ENCODE measurements around the gene UAP1L1.

The UAP1L1 gene

DNA sequence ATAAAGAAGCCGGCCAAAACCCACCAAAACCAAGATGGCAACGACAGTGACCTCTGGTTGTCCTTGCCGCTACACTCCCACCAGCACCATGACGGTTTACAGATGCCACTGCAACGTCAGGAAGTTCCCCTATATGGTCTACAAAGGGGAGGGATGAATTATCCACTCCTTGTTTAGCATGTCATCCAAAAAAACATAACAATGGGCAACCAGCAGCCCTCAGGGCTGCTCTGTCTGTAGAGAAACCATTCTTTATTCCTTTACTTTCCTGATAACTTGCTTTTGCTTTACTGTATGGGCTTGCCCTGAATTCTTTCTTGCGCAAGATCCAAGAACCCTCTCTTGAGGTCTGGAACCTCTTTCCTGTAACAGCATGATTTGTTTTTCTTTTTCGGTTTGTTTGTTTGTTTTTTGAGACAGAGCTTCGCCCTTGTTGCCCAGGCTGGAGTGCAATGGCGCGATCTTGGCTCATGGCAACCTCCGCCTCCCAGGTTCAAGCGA lies 2.0 kb upstream of the UAP1L1 start:
- no peak for DNase-seq (ENCODE audit: low spot score)

DNA sequence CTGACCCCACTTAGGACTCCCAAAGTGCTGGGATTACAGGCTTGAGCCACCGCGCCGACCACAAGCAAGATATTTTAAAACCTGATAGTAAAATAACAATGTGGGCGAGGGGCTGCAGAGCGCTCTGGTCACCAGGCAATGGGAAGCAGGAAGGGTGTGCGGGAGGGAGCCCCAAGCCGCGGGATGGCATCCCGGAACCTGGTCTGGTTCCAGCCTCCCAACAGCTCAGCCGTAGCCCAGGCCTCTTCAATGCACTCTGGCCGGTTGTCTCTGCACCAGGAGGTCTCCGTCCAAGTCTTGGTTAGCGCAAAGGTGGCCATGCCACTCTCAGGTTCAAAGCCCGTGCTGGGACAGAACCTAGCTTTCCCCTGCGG lies 694 bp upstream of the UAP1L1 start:
- no peak for DNase-seq (ENCODE audit: low spot score)

GRCh38 chr9:137077758-137078693 lies 709 bp downstream of the UAP1L1 start:
- peak; percentile 43 for DNase-seq (ENCODE audit: low spot score)

DNA sequence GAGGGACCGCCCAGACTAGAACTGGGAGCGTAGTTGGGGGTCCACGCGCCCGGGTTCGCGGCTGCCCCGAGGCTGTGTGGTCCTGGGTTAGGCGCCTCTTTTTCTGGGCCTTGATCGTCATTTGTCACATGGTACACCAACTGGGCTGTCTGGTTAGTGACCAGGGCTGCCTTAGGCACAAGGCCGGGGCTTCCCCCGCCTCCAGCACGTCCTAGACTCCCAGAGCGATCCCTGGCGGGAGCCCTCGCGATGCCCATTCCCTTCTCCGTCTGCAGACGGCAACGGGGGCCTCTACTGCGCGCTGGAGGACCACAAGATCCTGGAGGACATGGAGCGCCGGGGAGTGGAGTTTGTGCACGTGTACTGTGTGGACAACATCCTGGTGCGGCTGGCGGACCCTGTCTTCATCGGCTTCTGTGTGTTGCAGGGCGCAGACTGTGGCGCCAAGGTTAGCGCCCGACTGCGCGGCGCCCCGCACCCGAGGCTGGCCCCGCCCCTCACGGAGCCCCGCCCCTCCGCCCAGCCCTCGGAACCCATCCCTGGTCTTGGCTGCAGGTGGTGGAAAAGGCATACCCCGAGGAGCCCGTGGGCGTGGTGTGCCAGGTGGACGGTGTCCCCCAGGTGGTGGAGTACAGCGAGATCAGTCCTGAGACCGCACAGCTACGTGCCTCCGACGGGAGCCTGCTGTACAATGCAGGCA lies 1.5 kb downstream of the UAP1L1 start:
- DNase-seq (ENCODE audit: low spot score): no peak

DNA sequence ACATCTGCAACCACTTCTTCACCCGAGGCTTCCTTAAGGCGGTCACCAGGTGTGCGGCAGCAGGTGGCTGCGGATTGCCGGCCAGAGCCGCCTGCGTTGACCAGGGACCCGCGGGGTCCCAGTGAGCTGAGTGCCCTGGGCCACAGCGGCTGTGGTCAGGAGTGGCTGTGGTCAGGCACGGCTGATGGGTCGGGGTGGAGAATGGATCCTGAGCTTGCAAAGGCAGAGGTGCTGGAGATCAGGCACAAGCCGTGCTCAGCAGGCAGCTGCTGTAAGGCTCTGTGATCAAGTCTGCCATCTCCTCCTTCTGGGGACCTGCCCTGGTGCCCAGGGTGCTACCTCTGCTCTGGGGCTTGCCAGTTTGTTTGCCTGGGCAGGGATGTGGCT lies 2.1 kb downstream of the UAP1L1 start:
- DNase-seq (ENCODE audit: low spot score): no peak

DNA sequence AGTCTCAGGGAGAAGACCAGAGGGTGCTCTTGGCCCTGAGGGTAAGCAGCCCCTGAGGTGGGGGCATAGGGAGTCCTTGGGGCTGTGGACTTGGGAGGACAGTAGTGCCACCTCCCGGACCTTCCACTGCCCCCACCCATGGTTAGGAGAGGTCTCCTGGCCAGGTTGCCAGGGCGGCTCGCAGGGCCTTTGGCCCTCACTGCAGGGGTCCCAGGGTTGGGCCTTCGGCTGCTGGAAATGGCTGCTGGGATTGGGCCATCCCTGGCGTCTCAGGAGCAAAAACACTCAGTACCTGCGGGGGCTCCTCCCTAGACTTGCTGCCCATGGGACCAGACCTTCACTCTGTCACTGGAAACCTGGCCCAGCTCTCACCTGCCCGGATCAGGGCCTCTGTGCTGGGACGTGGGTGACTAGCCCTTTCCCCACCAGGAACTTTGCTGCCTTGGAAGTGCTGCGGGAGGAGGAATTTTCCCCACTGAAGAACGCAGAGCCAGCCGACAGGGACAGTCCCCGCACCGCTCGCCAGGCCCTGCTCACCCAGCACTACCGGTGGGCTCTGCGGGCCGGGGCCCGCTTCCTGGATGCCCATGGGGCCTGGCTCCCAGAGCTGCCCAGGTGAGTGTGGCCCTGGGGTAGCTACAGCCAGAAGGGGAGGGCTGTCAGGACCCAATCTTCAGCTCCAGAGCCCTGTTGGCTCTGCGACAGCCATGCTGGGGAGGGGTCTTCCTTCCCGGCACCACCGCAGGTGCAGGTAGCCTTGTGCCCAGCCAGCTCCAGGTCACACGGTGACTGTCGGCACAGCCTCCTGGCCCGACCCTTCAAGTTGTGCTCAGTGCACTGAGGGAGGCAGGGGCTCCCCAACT lies 3.2 kb downstream of the UAP1L1 start:
- no peak for DNase-seq (ENCODE audit: low spot score)

- no peak for DNase-seq (ENCODE audit: low spot score)
These were observed 5.1 kb downstream of the UAP1L1 start for GRCh38 chr9:137082222-137082924.

DNA sequence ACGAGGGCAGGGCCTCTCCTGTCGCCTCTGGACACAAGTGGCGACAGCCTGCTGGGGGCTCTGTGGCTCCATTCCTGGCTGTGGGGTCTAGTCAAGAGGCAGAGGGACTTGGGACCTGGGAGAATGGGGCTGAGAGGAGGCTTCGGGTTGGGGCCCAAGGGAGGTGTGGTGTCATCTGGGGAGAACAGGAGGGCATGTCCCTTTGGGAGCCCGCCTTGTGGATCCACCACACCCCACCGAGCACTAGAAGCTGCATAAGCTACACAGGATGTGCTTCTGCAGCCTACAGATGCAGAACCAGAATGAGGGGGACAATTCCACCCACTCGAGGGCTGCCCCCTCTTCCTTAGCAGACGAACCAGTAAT lies 5.6 kb downstream of the UAP1L1 start:
- no peak for DNase-seq (ENCODE audit: low spot score)

DNA sequence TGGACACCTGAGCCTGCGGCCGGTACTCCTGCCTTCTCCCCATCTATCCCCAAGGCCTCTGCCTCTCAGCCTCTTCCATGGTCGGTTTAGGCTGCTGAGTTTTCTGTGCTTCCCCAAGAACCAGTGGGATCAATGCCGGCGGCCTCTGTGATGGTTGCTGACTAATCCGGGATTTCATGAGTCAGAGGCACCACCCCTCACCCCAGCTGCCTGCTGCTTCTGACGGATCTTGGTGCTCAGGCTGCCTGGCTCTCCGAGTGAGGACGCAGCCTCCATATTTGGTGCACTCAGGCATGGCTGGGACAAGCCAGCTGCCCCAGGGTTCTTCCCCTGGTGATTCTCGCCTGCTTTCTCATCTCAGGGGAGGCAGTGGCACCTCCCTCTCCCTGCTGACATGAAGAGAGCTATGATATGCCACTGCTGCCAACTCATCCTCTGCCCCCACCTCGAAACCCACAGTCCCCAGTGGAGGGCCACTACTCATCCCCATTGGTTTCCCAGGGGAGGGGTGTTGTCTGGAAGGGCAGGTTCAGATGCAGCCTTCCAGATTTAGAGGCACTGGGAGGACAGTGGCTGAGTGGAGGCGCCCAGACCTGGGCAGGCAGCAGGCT lies 6.2 kb downstream of the UAP1L1 start:
- DNase-seq (ENCODE audit: low spot score): no peak

DNA sequence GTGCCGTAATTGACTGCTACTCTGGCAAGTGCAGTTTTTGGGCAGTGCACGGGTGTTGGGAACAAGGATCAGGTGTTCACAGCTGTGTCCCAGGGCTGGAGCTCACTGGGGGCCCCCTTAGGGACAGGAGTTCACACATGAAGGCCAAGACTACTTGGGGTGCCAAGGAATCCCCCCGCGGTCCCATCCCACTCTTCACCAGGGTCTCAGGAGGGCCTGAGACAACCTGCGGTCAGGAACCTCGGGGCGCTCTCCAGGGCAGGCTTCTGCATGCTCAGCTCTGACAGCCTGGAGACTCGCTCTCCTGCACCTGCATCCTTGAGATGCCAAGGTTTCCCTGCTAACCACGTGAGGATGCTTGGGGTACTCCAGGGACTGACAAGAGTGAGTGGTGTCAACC lies 7.2 kb downstream of the UAP1L1 start:
- DNase-seq (ENCODE audit: low spot score): no peak

DNA sequence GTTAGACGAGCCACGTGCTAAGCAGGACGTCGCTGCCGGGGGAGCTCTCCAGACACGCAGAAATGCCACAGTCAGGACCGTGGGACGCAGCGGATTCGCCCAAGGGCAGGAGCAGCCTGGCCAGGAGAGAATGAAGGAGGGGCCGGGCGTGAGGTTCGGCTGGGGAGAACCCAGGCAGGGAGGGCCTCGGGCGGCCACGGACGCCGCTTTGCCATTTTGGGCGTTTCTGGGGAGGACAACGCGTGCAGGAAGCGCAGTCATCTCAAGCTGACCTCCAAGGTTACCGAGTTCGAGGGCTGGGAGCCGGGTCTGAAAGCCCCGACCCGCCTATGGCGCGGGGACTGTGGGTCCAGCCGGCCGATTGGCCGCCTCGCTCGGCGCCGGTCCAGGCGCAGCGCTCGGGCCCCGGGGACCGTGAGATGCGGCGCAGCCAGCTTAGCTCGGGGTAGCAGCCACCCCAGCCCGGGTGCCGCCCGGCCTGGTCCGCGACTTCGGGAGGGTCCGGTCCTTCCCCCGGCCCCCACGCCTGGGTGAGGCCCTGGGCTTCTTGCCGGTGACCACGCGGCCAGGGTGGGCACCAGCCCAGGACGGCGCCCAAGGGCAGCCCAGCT lies 8.7 kb downstream of the UAP1L1 start:
- peak; percentile 10 for DNase-seq (ENCODE audit: low spot score)

DNA sequence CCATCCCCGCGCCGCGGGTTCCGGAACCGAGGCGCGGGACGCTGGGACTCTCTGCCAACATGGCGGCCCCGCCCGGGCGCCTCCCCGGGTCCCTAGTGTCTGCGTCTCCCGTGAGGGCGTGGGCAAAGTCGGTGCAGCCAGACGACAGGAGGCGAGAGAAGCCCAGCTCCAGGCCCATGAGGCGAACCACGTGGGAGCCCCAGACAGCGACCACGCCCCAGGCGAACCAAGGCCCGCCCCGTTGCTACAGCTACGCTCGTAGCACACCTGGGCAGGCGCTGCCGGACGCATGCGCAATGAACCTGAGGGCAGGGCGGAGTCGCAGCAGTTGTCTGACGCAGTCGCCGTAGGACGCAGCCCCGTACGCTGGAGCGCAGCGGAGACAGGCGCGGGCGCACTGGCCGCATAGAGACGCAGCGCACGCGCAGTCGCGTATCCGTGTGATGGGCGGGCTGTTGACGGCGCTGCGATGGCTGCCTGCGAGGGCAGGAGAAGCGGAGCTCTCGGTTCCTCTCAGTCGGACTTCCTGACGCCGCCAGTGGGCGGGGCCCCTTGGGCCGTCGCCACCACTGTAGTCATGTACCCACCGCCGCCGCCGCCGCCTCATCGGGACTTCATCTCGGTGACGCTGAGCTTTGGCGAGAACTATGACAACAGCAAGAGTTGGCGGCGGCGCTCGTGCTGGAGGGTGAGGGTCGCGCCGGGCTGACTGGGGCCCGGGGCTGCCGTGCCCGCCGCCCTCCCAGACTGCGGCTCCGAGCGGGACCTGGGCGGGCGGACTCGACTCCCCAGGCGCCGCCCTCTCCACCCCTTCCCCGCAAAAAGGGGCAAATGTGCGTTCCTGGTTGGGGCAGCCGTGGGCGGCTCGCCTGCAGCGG lies 9.5 kb downstream of the UAP1L1 start, which contains the start of gene MAN1B1:
TSS of gene MAN1B1 (plus strand) at position 455 of the 878 bp plus-strand sequence. CDS start at position 470, 15 bp downstream.
- peak; percentile 99 for DNase-seq (ENCODE audit: low spot score)

DNA sequence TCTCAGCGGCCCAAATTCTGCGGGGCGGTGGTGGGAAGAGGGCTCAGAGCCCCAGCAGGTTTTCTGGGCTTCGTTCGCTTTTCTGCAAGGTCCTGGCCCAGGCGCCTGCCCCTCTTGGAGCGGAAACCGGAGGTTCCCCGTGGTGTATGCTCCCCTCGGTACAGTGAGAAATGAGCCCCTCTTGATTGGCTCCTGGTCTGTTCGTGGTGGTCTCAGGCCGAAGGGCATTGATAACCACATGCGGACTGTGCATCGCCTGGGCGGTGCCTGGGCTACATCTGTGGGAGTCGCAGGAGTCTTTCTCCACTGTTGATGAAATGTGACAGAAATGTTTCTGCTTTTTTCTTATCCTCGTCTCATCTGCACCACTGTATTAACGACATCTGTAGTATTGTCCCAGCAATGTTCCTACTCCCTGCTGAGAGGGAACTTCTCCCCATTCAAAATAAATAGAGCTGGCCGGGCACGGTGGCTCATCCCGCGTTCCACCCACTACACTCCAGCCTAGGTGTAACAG lies 10.2 kb downstream of the UAP1L1 start:
- DNase-seq (ENCODE audit: low spot score): no peak

- DNase-seq (ENCODE audit: low spot score): no peak
These were observed 10.8 kb downstream of the UAP1L1 start for GRCh38 chr9:137088121-137088520.

GRCh38 chr9:137089232-137089947 lies 12.1 kb downstream of the UAP1L1 start:
- DNase-seq (ENCODE audit: low spot score): no peak

DNA sequence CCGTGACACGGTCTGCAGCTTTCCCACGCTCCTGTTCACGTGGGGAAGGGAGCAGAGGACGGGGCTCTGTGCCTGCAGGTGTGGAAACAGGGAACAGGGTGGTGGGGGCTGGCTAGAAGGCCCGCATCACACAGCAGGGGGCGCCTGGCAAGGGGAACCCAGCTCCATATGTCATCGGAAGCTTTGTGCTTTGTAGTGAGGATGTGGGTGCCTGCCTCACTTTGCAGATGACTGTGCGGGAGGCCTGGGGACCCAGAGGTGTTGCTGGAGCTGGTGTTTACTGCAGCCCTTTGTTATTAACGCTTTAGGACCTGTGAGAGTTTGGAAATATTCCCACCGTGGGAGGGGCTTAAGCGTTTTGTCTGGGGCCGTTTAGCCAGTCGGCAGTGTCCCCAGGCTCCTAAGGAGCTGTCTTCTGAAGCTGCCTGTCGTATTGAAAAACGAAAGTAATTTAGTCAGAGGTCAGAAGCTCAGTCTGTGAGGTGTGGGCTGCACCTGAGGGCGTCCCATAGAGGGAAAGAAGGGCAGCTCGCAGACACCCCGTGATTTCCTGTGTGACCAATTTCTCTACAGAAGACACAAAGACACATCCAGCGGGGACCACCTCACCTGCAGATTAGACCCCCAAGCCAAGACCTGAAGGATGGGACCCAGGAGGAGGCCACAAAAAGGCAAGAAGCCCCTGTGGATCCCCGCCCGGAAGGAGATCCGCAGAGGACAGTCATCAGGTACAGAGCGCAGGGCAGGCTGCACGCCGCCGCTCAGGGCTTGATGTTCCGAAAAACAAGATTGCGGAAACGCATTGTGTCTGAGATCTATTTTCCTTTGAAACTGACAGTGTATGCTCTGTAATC lies 18.6 kb downstream of the UAP1L1 start:
- peak; percentile 87 for DNase-seq (ENCODE audit: low spot score)

DNA sequence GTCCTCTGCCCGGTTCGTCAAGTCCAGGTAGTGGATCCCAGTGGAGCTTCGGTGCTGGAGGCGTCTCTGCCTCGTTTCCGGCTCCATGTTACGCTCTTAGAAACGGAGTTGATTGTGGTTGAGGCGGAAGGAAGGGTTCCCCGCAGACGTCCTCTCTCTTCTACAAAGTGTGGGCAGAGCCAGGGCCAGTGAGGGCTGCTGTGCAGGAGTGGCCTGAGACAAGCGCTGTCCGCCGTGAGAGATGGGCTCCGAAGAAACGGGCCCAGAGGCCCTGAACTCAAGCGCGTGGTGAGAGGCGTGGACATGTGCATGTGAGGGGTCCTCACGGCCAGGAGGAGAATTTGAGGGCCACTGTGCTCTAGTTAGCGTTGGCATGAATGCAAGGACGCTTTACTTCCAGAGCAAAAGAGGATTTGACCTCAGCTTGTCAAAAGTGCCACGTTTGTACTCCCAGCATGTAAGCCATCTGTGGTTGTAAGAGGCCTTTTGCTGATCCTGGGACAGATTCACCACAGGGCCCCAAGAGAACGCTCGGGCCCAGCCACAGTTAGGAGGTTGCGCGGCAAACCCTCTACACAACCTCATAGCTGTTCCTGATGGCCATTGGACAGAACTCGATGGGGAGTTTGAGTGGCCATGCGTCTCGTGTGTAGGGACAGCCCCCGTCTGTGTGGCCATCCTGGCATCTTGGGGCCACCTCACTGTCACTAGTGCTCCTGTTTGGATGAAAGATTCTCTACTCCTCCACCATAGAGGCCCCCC lies 19.6 kb downstream of the UAP1L1 start:
- DNase-seq (ENCODE audit: low spot score): no peak

All from CD4-positive, alpha-beta T cell treated with Interleukin-2 at 100 ng/mL for 4 hours (primary cell).